OCI-LY7 (cell line): ENCODE results near the gene KIF26A.

Source experiments
- CTCF ChIP-seq: fragments of 200-600 bp; sonication (generic); conservative IDR thresholded peaks from 2 replicates; pipeline ENCODE4 v1.5.1; 2014; ENCODE audit warnings: mild to moderate bottlenecking, antibody characterized with exemption, low read length, moderate library complexity, mixed read lengths
- EZH2phosphoT487 ChIP-seq: fragments of 200-600 bp; sonication (generic); IDR thresholded peaks from 2 replicates; pipeline ENCODE4 v1.6.1; 2018; ENCODE audit warnings: low read depth, borderline replicate concordance, mild to moderate bottlenecking, mixed run types, antibody characterized with exemption, low read length, moderate library complexity, mixed read lengths

- TF ChIP-seq CTCF, result no peak
- TF ChIP-seq EZH2phosphoT487, result no peak
Measured at GRCh38 chr14:104227806-104228205, 89.4 kb downstream of the KIF26A start.
